GM18505 (cell line): ENCODE results near the gene PTCD3.
A peak's percentile ranks its signal among the peaks of the same experiment; 100 is the strongest.

Source experiments
- ATAC-seq: cut with Tn5 transposase; IDR thresholded peaks from one replicate; pipeline ENCODE4 v1.9.1; 2021; ENCODE audit not compliant: unreplicated experiment
- POLR2A ChIP-seq: IDR thresholded peaks from 4 replicates; pipeline ENCODE4 v1.6.1; 2011; ENCODE audit warnings: borderline replicate concordance; ENCODE audit not compliant: insufficient read depth, insufficient read length; ENCODE audit errors: extremely low read depth

The PTCD3 gene

DNA sequence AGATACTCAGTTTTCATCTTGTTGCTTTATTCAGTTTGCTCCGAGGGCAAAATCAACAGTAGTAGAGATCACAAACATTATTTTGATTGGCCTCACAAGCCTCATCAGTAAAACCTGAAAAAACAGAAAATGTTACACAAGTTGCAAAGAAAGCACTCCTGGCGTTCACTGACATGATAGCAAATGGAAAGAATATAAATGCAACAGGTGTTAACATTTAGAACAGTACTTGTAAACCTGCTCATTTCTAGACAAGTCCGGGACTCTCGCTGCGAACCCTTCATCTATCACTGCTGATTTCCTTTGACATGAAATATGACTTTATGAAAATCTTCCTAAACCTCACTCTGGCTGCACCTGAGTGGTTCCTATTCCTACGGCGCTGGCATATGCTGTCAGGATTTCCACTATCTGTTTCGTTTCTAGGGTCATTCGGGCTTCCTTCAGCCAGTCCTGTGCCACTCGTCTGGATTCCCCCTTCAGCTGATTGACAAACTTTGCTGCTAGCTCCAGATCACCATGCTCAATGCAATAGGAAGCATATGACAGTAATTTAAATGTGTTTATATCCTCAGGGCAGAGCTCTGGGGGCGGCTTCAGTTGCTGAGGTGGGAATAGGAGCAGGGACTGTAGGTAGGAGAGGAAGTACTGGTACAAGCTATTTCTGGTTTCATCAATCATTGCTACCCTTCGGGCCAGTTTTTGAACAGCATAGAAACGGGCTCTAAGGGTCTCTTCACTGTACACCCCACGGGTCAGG, 38.1 kb downstream of the PTCD3 start:
- no peak for TF ChIP-seq POLR2A

GRCh38 chr2:86147793-86148192, 41.8 kb downstream of the PTCD3 start:
- no peak for ATAC-seq
- no peak for TF ChIP-seq POLR2A

More for the DNA sequence above, 38.1 kb downstream of the PTCD3 start:
- no peak for ATAC-seq

- TF ChIP-seq POLR2A = no peak
- no peak for ATAC-seq
Observed at GRCh38 chr2:86150502-86150901, 44.5 kb downstream of the PTCD3 start.

DNA sequence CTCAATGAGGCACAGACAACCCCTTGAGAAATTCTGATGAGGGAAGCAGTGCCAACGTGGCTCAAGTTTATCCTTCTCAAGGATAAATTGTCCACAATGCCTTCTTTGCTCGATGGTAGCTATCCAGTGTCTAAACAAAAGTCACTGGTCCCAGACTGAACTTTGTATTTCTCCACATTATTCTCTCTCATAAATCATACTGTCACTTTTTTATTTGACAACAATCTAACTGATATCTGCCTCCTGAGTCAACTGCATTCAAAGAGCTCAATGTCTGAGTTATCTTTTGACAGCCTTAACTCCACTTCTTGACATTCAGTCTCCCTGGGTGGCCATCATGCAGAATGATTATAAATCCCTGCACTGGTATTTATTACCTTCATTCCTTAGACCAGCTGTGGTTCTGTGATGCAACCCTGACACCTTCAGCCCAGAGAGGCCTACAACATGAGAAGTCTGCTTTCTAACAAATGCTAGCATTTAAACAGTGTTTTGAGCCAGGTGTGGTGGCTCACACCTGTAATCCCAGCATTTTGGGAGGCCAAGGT, 51.0 kb downstream of the PTCD3 start:
- no peak for TF ChIP-seq POLR2A
- ATAC-seq = no peak

DNA sequence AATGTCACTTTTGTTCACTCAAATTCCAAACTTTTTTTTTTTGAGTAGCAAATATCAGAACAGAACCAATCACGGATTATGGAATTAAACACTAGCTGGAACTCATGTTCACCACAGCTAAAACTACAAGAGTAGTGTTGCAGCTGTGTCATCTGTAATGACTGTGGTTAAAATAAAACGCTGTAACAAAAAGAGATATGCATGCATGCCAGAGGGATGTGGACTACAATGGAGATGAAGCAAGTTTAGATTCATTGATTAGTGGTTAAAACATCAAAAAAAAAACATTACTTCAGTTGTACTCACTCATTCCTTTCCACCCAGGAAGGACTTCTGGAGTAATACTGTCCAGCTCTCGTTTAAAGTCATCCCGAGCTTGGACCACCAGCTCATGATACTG, 52.3 kb downstream of the PTCD3 start:
- ATAC-seq = no peak
- TF ChIP-seq POLR2A = no peak

DNA sequence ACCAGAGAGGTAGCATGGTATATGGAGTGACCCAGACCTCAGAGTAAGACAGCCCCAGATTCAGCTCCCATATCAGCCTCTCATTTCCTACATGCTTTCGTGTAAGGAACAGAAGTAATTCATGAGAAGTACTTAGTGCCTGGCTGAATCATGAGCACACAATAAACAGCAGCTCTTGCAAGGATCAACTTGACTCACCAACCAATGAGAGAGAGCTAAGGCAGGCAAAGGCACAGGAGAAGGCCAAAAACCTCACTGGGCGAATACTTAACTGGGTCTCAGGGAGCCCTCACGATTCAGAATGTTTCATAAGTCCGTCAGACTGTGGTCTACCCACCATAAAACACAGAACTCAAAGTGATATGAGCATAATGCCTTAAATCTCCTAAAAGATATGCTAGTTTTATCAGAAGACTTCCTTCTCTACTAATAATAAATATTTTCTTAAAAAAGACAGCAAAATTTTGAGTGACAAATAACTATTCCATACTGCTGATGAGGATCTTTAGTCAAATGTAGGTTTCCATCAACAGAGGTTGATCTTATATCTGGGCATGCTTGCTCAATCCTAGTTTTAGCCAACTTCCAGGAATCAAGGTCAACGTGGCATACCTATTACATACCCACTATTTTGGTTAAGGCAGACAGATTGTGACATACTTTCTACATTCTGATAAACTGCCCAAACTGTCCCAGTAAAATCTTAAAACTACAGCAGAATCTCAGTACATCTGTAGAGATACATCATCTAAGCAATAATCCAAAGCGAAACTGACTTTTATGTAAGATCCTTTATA, 54.3 kb downstream of the PTCD3 start:
- no peak for ATAC-seq
- no peak for TF ChIP-seq POLR2A

GRCh38 chr2:86170449-86170848, 64.4 kb downstream of the PTCD3 start:
- TF ChIP-seq POLR2A = no peak
- ATAC-seq = no peak

DNA sequence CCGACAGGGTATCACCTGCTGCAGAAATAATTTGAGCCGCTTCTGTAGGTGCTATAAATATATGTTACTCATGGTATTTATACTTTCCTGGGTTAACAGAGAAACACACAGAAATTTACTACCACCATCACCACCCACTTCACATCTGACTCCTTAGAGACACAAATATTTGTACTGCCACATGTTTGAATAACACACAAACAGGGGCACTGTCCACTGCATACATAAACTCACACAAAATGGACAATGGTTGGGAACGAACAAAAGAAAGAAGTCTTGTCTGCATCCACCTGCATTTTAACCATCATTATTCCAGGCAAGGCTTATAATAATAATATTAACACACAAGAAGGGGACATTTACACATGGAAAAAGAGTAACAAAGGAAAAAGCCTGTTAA, 65.3 kb downstream of the PTCD3 start:
- no peak for TF ChIP-seq POLR2A
- ATAC-seq = no peak

- TF ChIP-seq POLR2A = no peak
- no peak for ATAC-seq
Observed at GRCh38 chr2:86172610-86173009, 66.6 kb downstream of the PTCD3 start.

DNA sequence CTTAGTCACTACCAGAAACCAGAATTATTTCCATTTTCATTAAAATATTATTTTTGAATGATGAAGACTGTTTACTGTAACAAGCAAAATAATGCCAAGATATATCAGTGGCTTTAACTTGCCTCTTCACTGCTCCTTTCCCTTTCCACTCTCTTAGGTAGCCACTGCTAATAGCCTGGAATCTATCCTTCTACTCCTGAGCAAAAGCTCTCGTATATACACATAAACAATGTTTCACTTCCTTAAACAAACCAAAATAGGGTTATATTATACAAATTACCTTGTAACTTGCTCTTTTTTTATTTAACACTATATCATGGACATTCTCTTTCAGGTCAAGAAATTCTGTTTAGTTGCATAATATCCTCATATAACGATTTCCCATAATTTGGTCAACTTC, 68.4 kb downstream of the PTCD3 start:
- no peak for ATAC-seq
- no peak for TF ChIP-seq POLR2A

GRCh38 chr2:86175828-86176227, 69.8 kb downstream of the PTCD3 start:
- no peak for ATAC-seq
- no peak for TF ChIP-seq POLR2A

DNA sequence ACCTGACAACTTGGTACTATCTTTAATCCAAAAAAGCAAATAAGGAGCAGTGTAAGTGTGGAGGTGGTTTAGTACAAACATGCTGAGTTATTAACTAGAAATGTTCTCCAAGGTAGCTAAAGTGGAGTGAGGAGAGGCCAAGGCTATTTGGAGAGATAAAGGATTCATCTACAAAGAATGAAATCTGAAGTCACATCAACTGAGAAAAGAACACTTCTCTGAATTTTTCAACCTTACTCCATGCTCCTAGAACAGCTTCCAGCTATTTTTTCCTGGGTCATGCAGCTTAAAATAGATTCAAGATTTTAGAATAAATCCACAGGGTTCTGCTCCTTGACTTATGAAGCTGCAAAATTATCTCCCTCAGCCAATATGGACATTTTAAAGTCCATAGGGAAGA, 70.6 kb downstream of the PTCD3 start:
- TF ChIP-seq POLR2A = no peak
- no peak for ATAC-seq

DNA sequence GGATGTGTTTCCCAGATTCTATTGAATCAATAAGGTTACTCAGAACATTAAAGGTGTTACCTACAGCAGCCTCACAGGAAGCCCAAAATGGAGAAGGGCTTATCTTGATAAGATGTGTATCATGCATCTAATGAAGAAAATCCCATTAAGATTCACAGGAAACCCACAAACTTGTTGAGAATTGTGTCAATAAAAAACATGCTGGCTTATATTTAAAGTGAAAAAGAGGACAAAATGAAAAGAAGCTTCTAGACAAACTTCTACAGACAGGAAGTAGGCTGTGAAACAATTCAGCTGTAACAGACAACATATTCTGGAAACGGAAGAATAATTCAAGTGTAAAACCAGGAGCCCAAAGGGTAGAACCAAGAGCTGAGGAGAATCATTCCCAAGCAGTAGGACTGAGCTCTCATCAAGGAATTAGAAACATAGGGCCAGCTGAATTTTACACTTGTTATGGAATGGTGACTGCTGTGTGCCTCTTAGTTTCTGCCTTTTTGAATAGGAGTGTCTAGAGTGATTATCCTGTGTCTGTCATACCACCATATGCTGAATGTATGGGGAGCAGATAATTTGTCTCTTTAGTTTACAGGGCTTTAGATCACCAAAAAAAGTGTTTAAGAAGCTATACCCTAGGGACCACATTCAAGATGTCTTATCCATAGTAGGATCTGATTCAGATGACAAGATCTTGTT, 79.6 kb downstream of the PTCD3 start:
- ATAC-seq = peak; percentile 24
- no peak for TF ChIP-seq POLR2A
